GM23338 (cell line): Measurements from ENCODE around the gene NT5M. TPM values are rescaled to one million over a fixed set of nuclear protein-coding genes. Genes with fewer than 3 reads are reported as not detected.
A peak's percentile ranks its signal among the peaks of the same experiment; 100 is the strongest.

ENCODE experiments used
- ATAC-seq: fragments of 200-7000 bp; cut with Tn5 transposase; 3 replicates; pipeline ENCODE4 v1.9.1; 2020
- DNase-seq: peaks from one replicate; pipeline ENCODE4 v3.0.0-alpha.2; 2015; ENCODE audit warnings: low spot score
- H2AFZ ChIP-seq: fragments of 200-600 bp; sonication (generic); 2 replicates; pipeline ENCODE4 v1.8.0; 2016; ENCODE audit warnings: antibody characterized with exemption, mild to moderate bottlenecking, moderate library complexity
- H3F3A ChIP-seq: fragments of 200-600 bp; sonication (generic); replicated peaks from 2 replicates; pipeline ENCODE4 v1.8.0; 2017; ENCODE audit warnings: antibody characterized with exemption, mixed run types, low read depth
- H3K27ac ChIP-seq: fragments of 200-600 bp; sonication (generic); 2 replicates; pipeline ENCODE4 v1.6.1; 2016; ENCODE audit warnings: low read depth
- H3K27me3 ChIP-seq: fragments of 200-600 bp; sonication (generic); 2 replicates; pipeline ENCODE4 v1.8.0; 2016; ENCODE audit warnings: mild to moderate bottlenecking, mixed run types, moderate library complexity; ENCODE audit not compliant: insufficient read depth
- H3K36me3 ChIP-seq: fragments of 200-600 bp; sonication (generic); 2 replicates; pipeline ENCODE4 v1.8.0; 2016; ENCODE audit warnings: mild to moderate bottlenecking; ENCODE audit not compliant: insufficient read depth
- H3K4me1 ChIP-seq: fragments of 200-600 bp; sonication (generic); 2 replicates; pipeline ENCODE4 v1.8.0; 2016; ENCODE audit warnings: mild to moderate bottlenecking, moderate library complexity; ENCODE audit not compliant: insufficient read depth
- H3K4me2 ChIP-seq: fragments of 200-600 bp; sonication (generic); 2 replicates; pipeline ENCODE4 v1.7.1; 2017; ENCODE audit warnings: mixed run types
- H3K4me3 ChIP-seq: fragments of 200-600 bp; sonication (generic); 2 replicates; pipeline ENCODE4 v1.6.1; 2016; ENCODE audit warnings: mixed run types
- H3K79me2 ChIP-seq: fragments of 200-600 bp; sonication (generic); replicated peaks from 2 replicates; pipeline ENCODE4 v1.8.0; 2017; ENCODE audit warnings: mild to moderate bottlenecking; ENCODE audit not compliant: insufficient read depth
- H3K9me2 ChIP-seq: fragments of 200-600 bp; sonication (generic); 2 replicates; pipeline ENCODE4 v1.8.0; 2017; ENCODE audit not compliant: insufficient read depth
- H4K20me1 ChIP-seq: fragments of 200-600 bp; sonication (generic); replicated peaks from 2 replicates; pipeline ENCODE4 v1.8.0; 2017; ENCODE audit warnings: mild to moderate bottlenecking; ENCODE audit not compliant: insufficient read depth
- H3K27ac Mint-ChIP-seq: 2 replicates; pipeline ENCODE4 v1.8.0; 2020; ENCODE audit warnings: inconsistent platforms, mild to moderate bottlenecking, moderate library complexity, mixed read lengths
- H3K27me3 Mint-ChIP-seq: 3 replicates; pipeline ENCODE4 v1.8.0; 2022; ENCODE audit warnings: low read depth, mild to moderate bottlenecking, moderate library complexity, mixed read lengths, inconsistent platforms; ENCODE audit not compliant: insufficient read depth, poor library complexity
- H3K36me3 Mint-ChIP-seq: 3 replicates; pipeline ENCODE4 v1.8.0; 2021; ENCODE audit warnings: low read depth, mild to moderate bottlenecking, inconsistent platforms, moderate library complexity, mixed read lengths
- H3K4me1 Mint-ChIP-seq: 3 replicates; pipeline ENCODE4 v1.8.0; 2020; ENCODE audit warnings: mild to moderate bottlenecking, inconsistent platforms, mixed read lengths
- H3K4me3 Mint-ChIP-seq: 3 replicates; pipeline ENCODE4 v1.8.0; 2021; ENCODE audit warnings: moderate library complexity, mild to moderate bottlenecking, inconsistent platforms, mixed read lengths
- H3K9me3 Mint-ChIP-seq: 3 replicates; pipeline ENCODE4 v1.8.0; 2020; ENCODE audit warnings: moderate library complexity, mild to moderate bottlenecking, inconsistent platforms, mixed read lengths
- CTCF ChIP-seq, 2 experiments: fragments of 200-600 bp in 1 of 2; sonication (generic) in 1 of 2; conservative IDR thresholded peaks; 2 replicates each; pipeline versions ENCODE4 v1.5.1 to v1.6.1; 2016 to 2017; ENCODE audit warnings: antibody characterized with exemption in 2 of 2, low read depth in 2 of 2, mild to moderate bottlenecking in 2 of 2, moderate library complexity in 1 of 2
- ETS1 ChIP-seq: IDR thresholded peaks from 2 replicates; pipeline ENCODE4 v1.6.1; 2016; ENCODE audit warnings: antibody characterized with exemption
- EZH2 ChIP-seq: fragments of 200-600 bp; sonication (generic); IDR thresholded peaks from one replicate; pipeline ENCODE4 v1.8.0; 2017; ENCODE audit warnings: antibody characterized with exemption, mild to moderate bottlenecking, low read depth; ENCODE audit not compliant: unreplicated experiment
- EZH2phosphoT487 ChIP-seq: fragments of 200-600 bp; sonication (generic); IDR thresholded peaks from one replicate; pipeline ENCODE4 v1.8.1; 2018; ENCODE audit warnings: antibody characterized with exemption; ENCODE audit not compliant: unreplicated experiment
- NANOG ChIP-seq: IDR thresholded peaks from 2 replicates; pipeline ENCODE4 v1.6.1; 2016; ENCODE audit warnings: antibody characterized with exemption, borderline replicate concordance
- POLR2AphosphoS5 ChIP-seq: IDR thresholded peaks from 2 replicates; pipeline ENCODE4 v1.6.1; 2016; ENCODE audit warnings: antibody characterized with exemption, low read depth
- STAT1 ChIP-seq: IDR thresholded peaks from one replicate; pipeline ENCODE4 v1.6.1; 2016; ENCODE audit warnings: antibody characterized with exemption; ENCODE audit not compliant: unreplicated experiment
- ZNF114 ChIP-seq: fragments of 250-450 bp; sonication (Bioruptor Pico); IDR thresholded peaks from 2 replicates; pipeline ENCODE4 v1.5.0; 2020; ENCODE audit warnings: mild to moderate bottlenecking, moderate library complexity
- ZNF331 ChIP-seq: fragments of 250-450 bp; sonication (Bioruptor Pico); IDR thresholded peaks from 2 replicates; pipeline ENCODE4 v1.5.0; 2020; ENCODE audit warnings: low read depth, mild to moderate bottlenecking, moderate library complexity
- ZNF462 ChIP-seq: fragments of 250-450 bp; sonication (Bioruptor Pico); IDR thresholded peaks from 2 replicates; pipeline ENCODE4 v1.5.0; 2020; ENCODE audit warnings: mild to moderate bottlenecking, moderate library complexity
- polyA plus RNA-seq: library from polyadenylated mRNA; unstranded; fragments of >200 nt; fragmentation: Nextera tagmentation; extraction: Ambion mirVana; gene quantifications from 2 replicates; pipeline ENCODE4 v1.2.1, GENCODE V29; 2016
- total RNA-seq: library from RNA; depleted of rRNA; stranded (reverse); fragments of >200 nt; shearing (Covaris generic); gene quantifications from 2 replicates; pipeline ENCODE4 v1.2.3, GENCODE V29; 2014

Gene NT5M
- total and polyA plus RNA-seq, 2 experiments from 2014 or later: 6.0 to 10.6 TPM

- no peak for TF ChIP-seq EZH2
- TF ChIP-seq ETS1: no peak
- TF ChIP-seq POLR2AphosphoS5: no peak
- TF ChIP-seq ZNF114 (CRISPR knock-in tag): no peak
Observed at GRCh38 chr17:17377071-17377967, 74.1 kb downstream of the NT5M start (continued).

- ATAC-seq: no peak
- Histone ChIP-seq H3K4me2 (no peak overlapping the region), H3K79me2 (no peaks in the 10 kb centered on the region), H3K27ac (no peak overlapping the region), H3K4me1 (no peaks in the 10 kb centered on the region), H2AFZ (no peak overlapping the region), H4K20me1 (no peaks in the 10 kb centered on the region), H3K36me3 (no peaks in the 10 kb centered on the region), H3K4me3 (no peak overlapping the region), H3F3A (no peaks in the 10 kb centered on the region), H3K9me2 (no peaks in the 10 kb centered on the region), H3K27me3 (no peaks in the 10 kb centered on the region)
- Mint-ChIP-seq H3K27ac (0 out of 2 replicates have a peak overlapping the region, but pooled peaks have one; percentile 69), H3K4me3 (no peak overlapping the region), H3K36me3 (no peaks in the 10 kb centered on the region), H3K9me3 (no peaks in the 10 kb centered on the region), H3K27me3 (peaks cover 9% of the 10 kb centered on the region), H3K4me1 (peaks cover 5% of the 10 kb centered on the region; the same call in 2 of the 3 replicates)
- TF ChIP-seq NANOG: no peak
- TF ChIP-seq ZNF462 (CRISPR knock-in tag): no peak
- TF ChIP-seq EZH2phosphoT487: no peak
- TF ChIP-seq ZNF114 (CRISPR knock-in tag): no peak
- TF ChIP-seq CTCF (conservative IDR thresholded peaks at IDR 0.05; ENCODE audit: low read depth in 2 of 2): no peak
- no peak for TF ChIP-seq STAT1
- no peak for TF ChIP-seq ZNF331
- DNase-seq: no peak
Observed at GRCh38 chr17:17379197-17379991, 76.2 kb downstream of the NT5M start.
